GM13976 (cell line): ENCODE results near the gene FREM3.
"Not testable (repeated sequence)": the region's sequence is repeated elsewhere in the genome, so short reads cannot be mapped to it uniquely, and the experiment has no call there.

ENCODE experiments used
- DNase-seq: peaks from one replicate; pipeline ENCODE4 v3.0.0; 2012; ENCODE audit warnings: low spot score
- in situ Hi-C: fragments of 300-500 bp; cut with MboI; formaldehyde crosslinking; loops from one replicate; pipeline ENCODE4 v1.12.0; 2022; ENCODE audit warnings: low sequenced_read_pairs, mixed read lengths, inconsistent platforms; ENCODE audit not compliant: unreplicated experiment
- TF ChIP-seq, protein P1 (sequence below): IDR thresholded peaks from 2 replicates; pipeline ENCODE4 v1.5.1; 2012; ENCODE audit warnings: borderline replicate concordance, mild to moderate bottlenecking; ENCODE audit not compliant: insufficient read depth; ENCODE audit errors: extremely low read depth, missing control alignments, control extremely low read depth

Gene FREM3

GRCh38 chr4:143701365-143701764 lies 890 bp upstream of the FREM3 start:
- in situ Hi-C loops, result no loop called here
- TF ChIP-seq, protein P1, sequence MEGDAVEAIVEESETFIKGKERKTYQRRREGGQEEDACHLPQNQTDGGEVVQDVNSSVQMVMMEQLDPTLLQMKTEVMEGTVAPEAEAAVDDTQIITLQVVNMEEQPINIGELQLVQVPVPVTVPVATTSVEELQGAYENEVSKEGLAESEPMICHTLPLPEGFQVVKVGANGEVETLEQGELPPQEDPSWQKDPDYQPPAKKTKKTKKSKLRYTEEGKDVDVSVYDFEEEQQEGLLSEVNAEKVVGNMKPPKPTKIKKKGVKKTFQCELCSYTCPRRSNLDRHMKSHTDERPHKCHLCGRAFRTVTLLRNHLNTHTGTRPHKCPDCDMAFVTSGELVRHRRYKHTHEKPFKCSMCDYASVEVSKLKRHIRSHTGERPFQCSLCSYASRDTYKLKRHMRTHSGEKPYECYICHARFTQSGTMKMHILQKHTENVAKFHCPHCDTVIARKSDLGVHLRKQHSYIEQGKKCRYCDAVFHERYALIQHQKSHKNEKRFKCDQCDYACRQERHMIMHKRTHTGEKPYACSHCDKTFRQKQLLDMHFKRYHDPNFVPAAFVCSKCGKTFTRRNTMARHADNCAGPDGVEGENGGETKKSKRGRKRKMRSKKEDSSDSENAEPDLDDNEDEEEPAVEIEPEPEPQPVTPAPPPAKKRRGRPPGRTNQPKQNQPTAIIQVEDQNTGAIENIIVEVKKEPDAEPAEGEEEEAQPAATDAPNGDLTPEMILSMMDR, result no peak
- DNase-seq, result peak; percentile 18

- TF ChIP-seq, protein P1, result no peak
- in situ Hi-C loops, result no loop called here
- DNase-seq, result peak; percentile 34
Observed at GRCh38 chr4:143700046-143700415, 444 bp downstream of the FREM3 start.

- TF ChIP-seq, protein P1, result no peak
- no peak for DNase-seq
- in situ Hi-C loops, result no loop called here
Observed at GRCh38 chr4:143699331-143700045, 987 bp downstream of the FREM3 start.

DNA sequence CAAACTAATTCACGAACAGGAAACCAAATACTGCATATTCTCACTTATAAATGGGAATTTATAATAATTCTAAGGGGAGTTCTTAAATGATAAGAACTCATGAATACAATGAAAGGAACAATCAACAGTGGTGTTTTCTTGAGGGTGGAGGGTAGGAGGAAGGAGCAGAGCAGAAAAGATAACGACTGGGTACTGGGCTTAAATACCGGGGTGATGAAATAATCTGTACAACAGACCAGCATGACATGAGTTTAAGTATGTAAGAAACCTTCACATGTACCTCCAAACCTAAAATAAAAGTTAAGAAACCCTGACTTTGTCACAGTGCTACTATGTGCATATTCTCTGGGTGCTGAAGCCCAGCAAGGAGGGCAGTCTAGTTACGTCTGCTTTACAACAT lies 6.6 kb downstream of the FREM3 start:
- DNase-seq, result no peak
- TF ChIP-seq, protein P1, result no peak
- in situ Hi-C loops, result no loop called here

- in situ Hi-C loops, result no loop called here
- no peak for DNase-seq
- TF ChIP-seq, protein P1, result no peak
Observed at GRCh38 chr4:143692241-143692640, 8.2 kb downstream of the FREM3 start.

GRCh38 chr4:143679434-143679833 lies 21.0 kb downstream of the FREM3 start:
- in situ Hi-C loops, result no loop called here
- DNase-seq, result no peak
- TF ChIP-seq, protein P1, result no peak

DNA sequence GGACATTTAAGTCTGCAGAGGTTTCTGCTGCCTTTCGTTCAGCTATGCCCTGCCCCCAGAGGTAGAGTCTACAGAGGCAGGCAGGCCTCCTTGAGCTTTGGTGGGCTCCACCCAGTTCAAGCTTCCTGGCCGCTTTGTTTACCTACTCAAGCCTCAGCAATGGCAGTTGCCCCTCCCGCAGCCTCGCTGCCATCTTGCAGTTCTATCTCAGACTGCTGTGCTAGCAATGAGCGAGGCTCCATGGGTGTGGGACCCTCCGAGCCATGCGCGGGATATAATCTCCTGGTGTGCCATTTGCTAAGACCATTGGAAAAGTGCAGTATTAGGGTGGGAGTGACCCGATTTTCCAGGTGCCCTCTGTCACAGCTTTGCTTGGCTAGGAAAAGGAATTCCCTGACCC lies 26.8 kb downstream of the FREM3 start:
- in situ Hi-C loops, DNase-seq: not testable (repeated sequence)
